Endometrial microvascular endothelial cells (primary cell): ENCODE results near the gene EDDM13. TPM values are rescaled to one million over a fixed set of nuclear protein-coding genes. Genes with fewer than 3 reads are reported as not detected.
"Not testable (repeated sequence)": the region's sequence is repeated elsewhere in the genome, so short reads cannot be mapped to it uniquely, and the experiment has no call there.

Source experiments
- in situ Hi-C: cut with HindIII; loops from 2 replicates; pipeline ENCODE4 v1.10.0; 2017; ENCODE audit warnings: low sequenced_read_pairs, low pct_unique_long_range_greater_than_20kb; ENCODE audit errors: inconsistent ontology term
- total RNA-seq: library from RNA; depleted of rRNA; stranded (reverse); fragments of >200 nt; gene quantifications from one replicate; pipeline ENCODE4 v1.2.3, GENCODE V29; 2015; ENCODE audit errors: inconsistent ontology term

Gene EDDM13
- total RNA-seq, 1 donor from 2014 or later, result not detected

DNA sequence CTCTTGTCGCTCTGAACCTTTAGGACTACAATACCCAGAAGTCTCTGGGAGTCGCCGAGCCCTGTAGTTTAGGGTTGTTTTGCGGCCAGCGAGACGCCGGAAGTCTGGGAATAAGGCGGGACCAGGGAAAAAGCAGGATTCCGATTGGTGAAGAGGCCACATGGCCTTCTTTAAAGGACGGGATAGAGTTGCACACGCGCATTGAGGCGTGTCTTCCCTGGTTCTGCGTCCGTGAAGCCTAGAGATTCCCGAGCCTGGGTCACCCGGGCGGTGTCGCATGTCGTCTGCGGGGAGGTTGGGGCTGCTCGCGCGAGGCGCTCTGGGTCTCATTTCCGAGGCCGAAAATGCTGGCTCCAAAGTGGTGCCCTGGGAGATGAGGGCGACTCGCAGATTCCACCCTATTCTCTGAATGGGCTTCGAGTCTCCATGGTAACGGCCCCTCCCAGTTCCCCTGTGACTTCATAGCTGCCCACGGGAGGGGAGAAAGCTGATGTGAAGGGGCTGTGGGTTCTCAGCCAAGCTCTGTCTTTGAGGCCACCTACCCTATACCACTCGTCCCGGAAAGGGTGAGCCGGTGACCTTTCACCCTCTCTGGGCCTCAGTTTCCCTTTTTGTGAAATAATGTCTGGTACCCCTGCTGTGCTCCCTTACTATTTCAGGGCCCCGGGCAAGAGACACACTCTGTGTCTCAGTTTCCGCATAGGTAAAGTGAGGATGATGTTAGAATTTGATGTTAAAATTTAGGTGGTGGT is 42.7 kb downstream of the EDDM13 start:
- in situ Hi-C loops, result no loop called here

DNA sequence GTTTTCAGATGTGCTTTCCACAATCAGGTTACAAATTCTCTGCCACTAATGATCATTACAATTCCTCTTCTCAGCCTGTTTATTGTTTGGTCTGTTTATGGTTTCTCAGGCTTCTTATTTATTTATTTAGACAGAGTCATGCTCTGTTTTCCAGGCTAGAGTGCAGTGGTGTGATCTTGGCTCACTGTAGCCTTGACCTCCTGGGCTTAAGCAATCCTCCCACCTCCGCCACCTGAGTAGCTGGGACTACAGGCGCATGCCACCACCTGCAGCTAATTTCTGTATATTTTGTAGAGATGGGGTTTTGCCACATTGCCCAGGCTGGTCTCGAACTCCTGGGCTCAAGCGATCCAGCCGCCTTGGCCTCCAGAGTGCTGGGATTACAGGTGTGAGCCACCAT is 44.2 kb downstream of the EDDM13 start:
- in situ Hi-C loops, result no loop called here

DNA sequence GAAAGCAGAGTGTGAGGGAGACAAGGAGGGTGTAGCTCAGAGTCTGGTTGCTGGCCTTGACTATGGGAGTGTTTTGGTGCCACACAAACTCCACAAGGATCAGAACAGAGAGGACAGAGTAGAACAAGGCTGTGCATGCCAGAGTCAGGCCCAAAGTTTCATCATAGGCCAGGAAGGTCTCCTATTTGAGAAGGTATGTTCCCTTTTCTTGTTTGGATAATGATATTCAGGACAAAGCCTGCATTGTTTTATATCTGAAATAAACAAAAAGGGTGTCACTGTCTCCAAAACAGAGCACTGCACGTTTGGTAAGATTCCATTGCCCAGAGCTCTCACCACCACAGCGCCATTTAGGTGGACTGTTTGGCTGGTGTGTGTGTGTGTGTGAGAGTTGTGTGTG is 45.2 kb downstream of the EDDM13 start:
- in situ Hi-C loops, result no loop called here

DNA sequence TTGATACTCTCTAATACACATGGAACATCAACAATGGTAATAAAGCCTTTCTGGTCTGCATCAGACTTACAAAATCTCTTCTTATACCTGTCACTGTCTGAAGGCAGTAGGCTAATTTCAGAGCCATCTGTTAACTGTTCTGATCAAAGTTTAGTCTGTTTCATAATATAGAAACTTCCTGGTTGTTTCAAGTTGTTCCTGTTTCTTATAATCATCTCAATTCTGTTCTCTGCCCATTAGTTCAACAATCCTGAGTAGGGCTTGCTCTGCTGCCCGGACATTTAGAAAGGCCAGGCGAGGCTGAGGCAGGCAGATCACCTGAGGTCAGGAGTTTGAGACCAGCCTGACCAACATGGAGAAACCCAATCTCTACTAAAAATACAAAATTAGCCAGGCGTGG is 47.4 kb downstream of the EDDM13 start:
- in situ Hi-C loops, result no loop called here

DNA sequence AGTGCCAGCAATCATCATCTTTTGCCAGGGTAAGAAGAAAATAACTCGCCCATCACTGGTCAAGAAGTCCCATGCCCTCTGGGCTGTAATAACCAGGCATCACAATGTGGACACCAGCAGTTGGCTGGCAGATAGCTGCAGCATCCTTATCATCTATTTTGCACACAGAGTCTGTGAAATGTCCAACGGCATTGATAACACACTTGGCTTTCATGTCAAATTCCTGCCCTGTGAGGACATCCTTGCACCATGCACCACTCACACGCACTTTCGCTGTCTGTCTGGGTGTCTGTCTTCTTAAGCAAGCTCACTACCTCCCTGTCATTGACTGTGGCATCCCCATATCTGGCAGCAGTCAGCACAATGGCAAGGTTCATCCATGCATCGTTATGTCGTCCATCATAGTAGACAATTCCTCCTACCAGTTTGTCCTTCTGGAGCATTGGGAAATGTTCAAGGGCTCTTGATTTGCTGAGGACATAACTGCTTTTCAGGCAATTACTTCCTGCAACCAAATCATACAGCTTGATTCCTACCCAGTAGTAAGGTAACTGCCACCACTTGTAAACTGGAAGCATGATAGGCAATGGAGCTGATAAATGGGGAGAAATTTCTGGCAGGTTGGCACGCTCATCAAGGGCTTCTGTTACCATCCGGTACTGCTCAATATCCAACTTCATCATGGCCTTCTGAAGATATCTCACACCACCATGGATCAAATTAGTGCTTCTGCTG is 48.9 kb downstream of the EDDM13 start:
- in situ Hi-C loops, result no loop called here

DNA sequence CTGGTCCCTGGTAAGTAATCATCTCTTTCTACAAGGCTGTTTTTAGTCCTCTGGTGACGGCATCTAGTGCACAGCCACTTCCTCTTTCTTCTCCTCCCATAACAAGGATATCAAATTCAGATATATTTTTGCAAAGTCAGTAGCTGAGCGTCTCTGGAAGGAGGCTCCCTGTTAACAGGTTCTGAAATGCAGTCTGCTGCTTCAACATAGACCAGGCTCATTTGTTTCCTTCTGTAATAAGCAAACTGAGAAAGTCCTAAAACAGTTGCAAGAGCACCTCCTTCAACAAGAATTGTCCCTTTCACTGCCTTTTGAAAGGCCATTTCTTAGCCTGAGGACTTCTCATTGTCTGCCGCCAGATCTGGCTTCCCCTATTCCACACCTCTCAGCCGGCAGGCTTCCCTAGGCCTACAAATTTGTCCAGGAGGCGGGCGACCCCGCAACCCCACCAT is 49.5 kb downstream of the EDDM13 start:
- in situ Hi-C loops, result no loop called here

DNA sequence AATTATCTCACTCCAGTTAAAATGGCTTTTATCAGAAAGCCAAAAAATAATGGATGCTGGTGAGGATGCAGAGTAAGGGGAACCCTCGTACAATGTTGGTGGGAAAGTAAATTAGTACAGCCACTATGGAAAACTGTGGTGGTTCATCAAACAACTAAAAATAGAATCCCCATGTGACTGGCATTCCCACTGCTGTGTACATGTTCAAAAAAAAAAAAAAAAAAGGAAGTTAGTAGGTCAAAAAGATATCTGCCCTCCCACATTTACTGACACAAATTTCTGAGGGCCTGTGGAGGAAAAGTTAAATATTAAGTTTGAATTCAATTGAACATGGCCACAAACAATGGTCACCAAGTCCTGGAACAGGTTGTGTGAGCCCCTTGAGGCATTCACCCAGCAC is 51.9 kb downstream of the EDDM13 start:
- in situ Hi-C loops, result no loop called here

DNA sequence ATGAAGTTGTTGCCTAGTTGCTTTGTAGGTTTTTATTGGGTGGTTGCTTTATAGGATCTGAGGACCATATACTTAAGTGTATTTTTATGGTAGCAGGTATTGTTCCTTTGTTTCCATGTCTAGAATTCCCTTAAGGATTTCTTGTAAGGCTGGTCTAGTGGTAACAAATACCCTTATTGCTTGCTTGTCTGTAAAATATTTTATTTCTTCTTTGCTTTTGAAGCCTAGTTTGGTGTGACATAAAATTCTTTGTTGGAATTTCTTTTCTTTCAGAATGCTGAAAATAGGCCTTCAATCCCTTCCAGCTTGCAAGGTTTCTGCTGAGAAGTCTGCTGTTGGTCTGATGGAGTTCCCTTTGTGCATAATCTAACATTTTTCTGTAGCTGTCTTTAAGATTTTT is 60.1 kb downstream of the EDDM13 start:
- in situ Hi-C loops, result no loop called here

DNA sequence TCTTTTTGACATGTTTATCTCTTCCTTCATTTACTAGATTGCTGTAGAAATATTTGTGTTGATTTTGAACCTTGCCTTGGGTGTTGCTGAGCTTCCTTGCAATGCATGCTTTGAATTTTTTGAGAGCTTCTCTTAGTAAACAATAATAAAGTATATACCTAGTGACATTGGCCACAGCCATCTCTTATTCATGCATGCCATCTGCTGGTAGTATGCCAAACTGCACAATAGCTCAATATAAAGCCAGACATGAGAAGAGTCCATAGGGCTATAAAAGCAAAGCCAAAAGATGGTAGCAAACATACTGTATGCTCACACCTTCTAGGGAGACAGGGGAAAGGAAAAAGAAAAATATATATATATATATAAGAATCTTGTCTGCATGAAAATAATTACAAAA is 61.0 kb downstream of the EDDM13 start:
- in situ Hi-C loops, result no loop called here

DNA sequence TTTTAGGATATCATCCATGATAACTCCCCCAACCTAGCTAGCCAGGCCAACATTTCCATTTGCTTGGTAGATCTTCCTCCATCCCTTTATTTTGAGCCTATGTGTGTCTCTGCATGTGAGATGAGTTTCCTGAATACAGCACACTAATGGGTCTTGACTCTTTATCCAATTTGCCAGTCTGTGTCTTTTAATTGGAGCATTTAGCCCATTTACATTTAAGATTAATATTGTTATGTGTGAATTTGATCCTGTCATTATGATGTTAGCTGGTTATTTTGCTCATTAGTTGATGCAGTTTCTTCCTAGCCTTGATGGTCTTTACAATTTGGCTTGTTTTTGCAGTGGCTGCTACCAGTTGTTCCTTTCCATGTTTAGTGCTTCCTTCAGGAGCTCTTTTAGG is 62.8 kb downstream of the EDDM13 start:
- in situ Hi-C loops, result not testable (repeated sequence)

DNA sequence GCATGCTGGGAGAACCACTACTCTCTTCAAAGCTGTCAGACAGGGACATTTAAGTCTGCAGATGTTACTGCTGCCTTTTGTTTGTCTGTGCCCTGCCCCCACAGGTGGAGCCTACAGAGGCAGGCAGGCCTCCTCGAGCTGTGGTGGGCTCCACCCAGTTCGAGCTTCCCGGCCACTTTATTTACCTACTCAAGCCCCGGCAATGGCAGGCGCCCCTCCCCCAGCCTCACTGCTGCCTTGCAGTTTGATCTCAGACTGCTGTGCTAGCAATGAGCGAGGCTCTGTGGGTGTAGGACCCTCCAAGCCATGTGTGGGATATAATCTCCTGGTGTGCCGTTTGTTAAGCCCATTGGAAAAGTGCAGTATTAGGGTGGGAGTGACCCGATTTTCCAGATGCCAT is 64.5 kb downstream of the EDDM13 start:
- in situ Hi-C loops, result not testable (repeated sequence)

DNA sequence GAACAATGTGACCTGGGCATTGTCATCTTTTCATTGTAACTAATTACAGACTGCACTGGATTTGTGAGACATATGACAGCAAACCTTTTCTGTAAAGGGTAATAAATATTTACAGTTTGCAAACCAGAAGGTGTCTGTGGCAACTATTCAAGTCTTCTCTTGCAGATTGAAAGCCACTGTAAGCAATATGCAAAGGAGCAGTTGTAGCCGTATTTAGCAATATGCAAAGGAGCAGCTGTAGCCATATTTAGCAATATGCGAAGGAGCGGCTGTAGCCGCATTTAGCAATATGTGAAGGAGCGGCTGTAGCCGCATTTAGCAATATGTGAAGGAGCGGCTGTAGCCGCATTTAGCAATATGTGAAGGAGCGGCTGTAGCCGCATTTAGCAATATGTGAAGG is 66.5 kb downstream of the EDDM13 start:
- in situ Hi-C loops, result not testable (repeated sequence)

DNA sequence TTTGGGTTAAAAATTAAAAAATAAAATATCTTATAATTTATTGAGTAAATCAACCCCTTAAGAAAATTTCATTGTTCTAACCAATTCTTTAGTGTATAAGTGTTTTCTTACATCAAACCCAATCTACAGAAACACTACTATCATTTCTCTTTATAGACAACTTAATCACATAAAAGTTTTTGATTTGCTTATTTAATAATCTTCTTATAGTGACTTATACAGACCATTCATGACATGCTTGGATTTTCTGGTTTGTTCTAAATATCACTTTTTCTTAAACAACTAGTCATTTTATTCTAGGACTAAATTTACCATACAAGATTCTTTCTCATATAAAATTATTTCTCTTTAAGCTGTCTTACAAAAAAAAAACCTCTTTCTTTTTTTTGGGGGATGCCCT is 69.4 kb downstream of the EDDM13 start:
- in situ Hi-C loops, result no loop called here

DNA sequence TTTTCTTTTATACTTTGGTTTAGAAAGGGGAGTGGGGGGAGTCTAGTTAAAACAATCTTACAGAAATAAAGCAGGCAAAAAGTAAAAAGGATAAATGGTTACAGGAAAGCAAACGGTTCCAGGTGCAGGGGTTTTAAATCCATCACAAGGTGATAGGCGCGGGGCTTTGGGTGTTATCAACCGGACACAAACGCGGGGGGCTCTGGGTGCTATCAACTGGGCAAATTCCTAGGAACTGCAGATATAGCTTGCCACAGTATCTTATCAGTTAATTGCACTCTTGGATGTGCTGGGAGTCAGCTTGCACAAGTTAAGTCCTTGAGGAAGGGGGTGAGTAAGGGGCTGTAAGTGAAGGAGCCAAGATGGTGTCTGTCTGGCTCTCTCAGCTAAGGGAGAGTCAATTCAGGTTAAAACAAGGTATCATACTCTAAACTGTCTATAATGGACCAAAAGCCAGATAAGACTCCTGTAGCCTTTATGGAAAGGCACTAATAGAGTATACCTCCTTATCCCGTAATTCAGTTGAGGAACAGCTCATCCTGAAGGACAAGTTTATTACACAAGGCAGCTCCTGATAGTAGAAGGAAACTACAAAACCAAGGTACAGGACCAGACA is 74.7 kb downstream of the EDDM13 start:
- in situ Hi-C loops, result no loop called here

DNA sequence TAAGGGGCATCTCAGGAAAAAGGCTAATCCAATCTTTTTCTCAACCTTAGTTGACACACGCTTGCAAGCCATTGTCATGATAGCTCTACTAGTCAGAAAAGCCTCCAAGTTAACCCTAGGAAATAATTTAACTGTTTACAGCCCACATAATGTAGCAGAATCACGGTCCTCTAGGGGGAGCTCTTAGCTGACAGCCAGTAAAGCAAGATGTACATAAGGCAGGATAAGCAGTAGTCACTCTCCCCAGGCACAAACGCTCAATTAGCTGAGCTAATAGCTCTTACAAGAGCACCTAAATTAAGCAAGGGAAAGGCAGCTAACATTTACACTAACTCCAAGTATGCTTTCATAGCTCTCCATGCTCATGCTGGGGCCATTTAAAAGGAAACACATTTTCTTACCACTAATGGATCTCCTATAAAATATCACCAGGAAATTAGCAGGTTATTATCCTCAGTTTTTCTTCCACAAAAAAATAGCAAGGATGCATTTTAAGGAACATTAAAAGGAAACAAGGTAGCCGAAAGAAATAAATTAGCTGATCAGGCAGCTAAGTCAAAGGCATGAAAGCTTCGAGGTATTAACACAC is 75.8 kb downstream of the EDDM13 start:
- in situ Hi-C loops, result no loop called here

DNA sequence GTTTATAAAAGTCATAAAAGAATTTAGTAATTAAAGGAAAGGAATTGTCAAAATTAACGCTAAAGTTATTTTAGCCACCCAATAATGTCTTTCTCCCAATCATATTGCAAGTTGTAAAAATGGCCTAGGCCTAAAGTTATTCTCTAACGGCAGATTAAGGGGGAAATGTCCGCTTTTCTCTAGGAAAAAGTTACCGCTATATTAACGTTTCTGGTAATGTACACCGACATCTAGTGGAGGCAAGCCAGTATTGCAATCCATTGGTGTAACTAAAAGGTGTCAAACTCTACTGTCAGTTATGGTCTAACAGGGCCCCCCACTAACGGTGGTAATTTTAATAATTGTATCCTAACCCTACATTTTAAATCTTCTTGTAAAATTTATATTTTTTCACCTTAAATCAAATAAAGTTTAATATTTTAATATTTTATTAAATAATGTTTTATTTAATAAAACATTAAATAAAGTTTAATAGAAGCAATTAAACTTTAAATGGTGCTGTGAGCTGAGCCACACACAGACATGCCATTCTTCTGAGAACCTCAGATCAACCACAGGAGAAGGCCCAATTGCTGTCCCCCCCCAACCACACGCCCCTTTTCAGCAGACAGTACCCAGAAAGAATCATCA is 78.0 kb downstream of the EDDM13 start:
- in situ Hi-C loops, result no loop called here

DNA sequence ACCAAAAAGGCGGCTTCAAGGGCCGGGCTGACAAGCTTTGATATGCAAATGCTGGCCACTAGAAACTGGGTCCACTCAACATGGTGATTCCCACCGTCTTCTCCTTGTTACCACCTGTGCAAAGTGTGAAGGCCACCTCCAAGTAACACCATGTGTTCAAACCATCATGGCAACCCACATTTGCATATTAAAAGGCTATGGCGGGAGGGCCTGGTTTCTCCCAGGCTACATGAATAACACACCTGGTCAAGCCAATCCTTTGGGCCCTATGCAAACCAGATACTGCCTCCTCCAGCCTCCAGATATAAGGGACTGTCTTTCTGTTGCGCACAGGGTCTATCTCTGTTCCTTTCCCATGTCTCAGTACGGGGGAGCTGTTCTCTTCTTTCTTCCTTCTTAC is 78.7 kb downstream of the EDDM13 start:
- in situ Hi-C loops, result no loop called here

DNA sequence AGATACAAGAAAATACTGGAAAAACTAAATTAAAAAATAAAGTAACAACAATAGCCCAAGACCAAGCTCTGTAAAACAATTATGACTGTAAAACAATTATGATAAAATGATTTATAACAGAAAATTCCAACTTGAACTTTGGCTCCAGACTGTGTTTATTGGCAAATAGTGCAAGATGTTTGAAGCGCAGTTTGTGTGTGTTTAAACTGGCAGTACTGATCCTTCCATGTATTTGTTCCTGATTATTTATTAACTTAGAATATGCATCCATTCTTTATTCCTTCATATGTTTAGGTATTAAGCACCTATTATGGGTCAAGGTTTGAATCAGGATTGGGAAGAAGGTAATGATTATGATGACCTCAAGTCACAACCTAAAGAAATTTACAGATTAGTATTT is 83.0 kb downstream of the EDDM13 start:
- in situ Hi-C loops, result no loop called here

DNA sequence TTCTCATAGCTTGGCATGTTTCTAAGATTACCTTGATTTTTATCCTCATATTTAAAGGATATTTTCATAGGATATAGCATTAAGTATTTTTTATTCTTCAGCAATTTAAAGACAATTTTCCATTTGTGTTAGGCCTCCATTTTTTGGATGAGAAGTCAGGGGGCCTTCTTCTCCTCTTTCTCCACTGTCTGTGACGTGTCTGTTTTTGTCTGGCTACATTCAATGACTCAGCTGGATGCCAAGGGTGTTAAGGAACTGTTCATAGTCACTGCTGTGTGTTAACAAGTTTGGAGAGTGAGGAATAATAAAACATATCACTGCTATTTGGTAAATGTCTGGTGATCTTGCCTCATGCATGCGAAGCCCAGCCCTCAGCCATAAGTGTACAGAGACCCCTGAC is 84.4 kb downstream of the EDDM13 start:
- in situ Hi-C loops, result no loop called here
